Measurements from ENCODE around the gene MYH6. TPM values are rescaled to one million over a fixed set of nuclear protein-coding genes. Genes with fewer than 3 reads are reported as not detected.
A peak's percentile ranks its signal among the peaks of the same experiment; 100 is the strongest.

Gene MYH6
- total RNA-seq, 2 experiments from 2014 or later: 0.07 to 0.08 TPM

- H3K27ac Mint-ChIP-seq: no peak overlapping the region
- H3K4me1 Mint-ChIP-seq: no peaks in the 10 kb centered on the region
- ChIA-PET CTCF (interaction anchor here (3.1 kb wide), 1 partner anchor 11 kb away, joined by 12 read pairs; no protein-coding TSS in a partner anchor), POLR2A (no interaction called here)
- no peak overlapping the region for H3K4me3 Mint-ChIP-seq
- no peak for DNase-seq
- peaks cover 3% of the 10 kb centered on the region for H3K27me3 Mint-ChIP-seq
- H3K36me3 Mint-ChIP-seq (ENCODE audit: low read depth): no peaks in the 10 kb centered on the region
- H3K9me3 Mint-ChIP-seq: no peaks in the 10 kb centered on the region
Observed at GRCh38 chr14:23381871-23382270, 26.2 kb downstream of the MYH6 start.

GRCh38 chr14:23380976-23381375, 27.1 kb downstream of the MYH6 start:
- CTCF ChIA-PET: interaction anchor here (0.7 to 3.0 kb wide), 9 partner anchors 8 to 60 kb away, joined by 3 to 14 read pairs (median 5); partner anchors contain the start of gene PABPN1
- no peaks in the 10 kb centered on the region for H3K4me1 Mint-ChIP-seq
- no peaks in the 10 kb centered on the region for H3K36me3 Mint-ChIP-seq (ENCODE audit: low read depth)
- no peaks in the 10 kb centered on the region for H3K9me3 Mint-ChIP-seq
- H3K27me3 Mint-ChIP-seq: peaks cover 3% of the 10 kb centered on the region
- POLR2A ChIA-PET: no interaction called here
- no peak overlapping the region for H3K27ac Mint-ChIP-seq
- H3K4me3 Mint-ChIP-seq: no peak overlapping the region
- DNase-seq: no peak

GRCh38 chr14:23380197-23380914, 27.7 kb downstream of the MYH6 start:
- POLR2A ChIA-PET: no interaction called here
- Mint-ChIP-seq H3K27ac (no peak overlapping the region), H3K4me3 (no peak overlapping the region), H3K9me3 (no peaks in the 10 kb centered on the region), H3K27me3 (peaks cover 3% of the 10 kb centered on the region), H3K36me3 (ENCODE audit: low read depth) (no peaks in the 10 kb centered on the region), H3K4me1 (no peaks in the 10 kb centered on the region)
- DNase-seq: no peak
- CTCF ChIA-PET: interaction anchor here (0.6 to 3.0 kb wide), 20 partner anchors 9 to 260 kb away, joined by 3 to 14 read pairs (median 4); partner anchors contain the start of genes PABPN1 and SLC22A17

- Mint-ChIP-seq H3K27me3 (peaks cover 3% of the 10 kb centered on the region), H3K27ac (no peak overlapping the region), H3K36me3 (ENCODE audit: low read depth) (no peaks in the 10 kb centered on the region), H3K4me1 (no peaks in the 10 kb centered on the region), H3K9me3 (no peaks in the 10 kb centered on the region), H3K4me3 (no peak overlapping the region)
- POLR2A ChIA-PET: no interaction called here
- DNase-seq: peak; percentile 65
- CTCF ChIA-PET: interaction anchor here (0.6 to 3.0 kb wide), 22 partner anchors 10 to 311 kb away, joined by 3 to 14 read pairs (median 4); partner anchors contain the start of genes PABPN1 and SLC22A17
Observed at GRCh38 chr14:23379366-23380196, 28.5 kb downstream of the MYH6 start.

- ChIA-PET POLR2A (no interaction called here), CTCF (interaction anchor here (0.7 to 3.0 kb wide), 8 partner anchors 9 to 310 kb away, joined by 3 to 14 read pairs (median 4); partner anchors contain the start of gene SLC22A17)
- H3K4me3 Mint-ChIP-seq: no peak overlapping the region
- no peak overlapping the region for H3K27ac Mint-ChIP-seq
- DNase-seq: no peak
- no peaks in the 10 kb centered on the region for H3K4me1 Mint-ChIP-seq
- H3K36me3 Mint-ChIP-seq (ENCODE audit: low read depth): no peaks in the 10 kb centered on the region
- H3K27me3 Mint-ChIP-seq: peaks cover 3% of the 10 kb centered on the region
- no peaks in the 10 kb centered on the region for H3K9me3 Mint-ChIP-seq
Observed at GRCh38 chr14:23378612-23379220, 29.4 kb downstream of the MYH6 start.

- H3K27ac Mint-ChIP-seq: no peak overlapping the region
- CTCF ChIA-PET: interaction anchor here (0.6 to 3.0 kb wide), 5 partner anchors 8 to 905 kb away, joined by 3 to 14 read pairs (median 4); no protein-coding TSS in a partner anchor
- POLR2A ChIA-PET: no interaction called here
Observed at GRCh38 chr14:23377573-23378563, 30.2 kb downstream of the MYH6 start.

GRCh38 chr14:23377198-23377550, 30.9 kb downstream of the MYH6 start:
- Mint-ChIP-seq H3K9me3 (no peaks in the 10 kb centered on the region), H3K27me3 (peaks cover 3% of the 10 kb centered on the region), H3K36me3 (ENCODE audit: low read depth) (no peaks in the 10 kb centered on the region), H3K4me1 (peaks cover 3% of the 10 kb centered on the region), H3K4me3 (no peak overlapping the region), H3K27ac (no peak overlapping the region)
- POLR2A ChIA-PET: no interaction called here
- no peak for DNase-seq
- CTCF ChIA-PET: interaction anchor here (0.6 to 1.9 kb wide), 2 partner anchors 44 to 906 kb away, joined by 3 to 6 read pairs; no protein-coding TSS in a partner anchor

More at GRCh38 chr14:23377573-23378563, 30.2 kb downstream of the MYH6 start:
- no peak for DNase-seq
- Mint-ChIP-seq H3K9me3 (no peaks in the 10 kb centered on the region), H3K4me1 (no peaks in the 10 kb centered on the region), H3K27me3 (peaks cover 3% of the 10 kb centered on the region), H3K4me3 (no peak overlapping the region), H3K36me3 (ENCODE audit: low read depth) (no peaks in the 10 kb centered on the region)

- Mint-ChIP-seq H3K27me3 (peaks cover 3% of the 10 kb centered on the region), H3K9me3 (no peaks in the 10 kb centered on the region), H3K36me3 (ENCODE audit: low read depth) (no peaks in the 10 kb centered on the region), H3K27ac (no peak within 1 kb of the TSS), H3K4me3 (no peak within 1 kb of the TSS), H3K4me1 (peaks cover 5% of the 10 kb centered on the region)
- CTCF ChIA-PET: interaction anchor here (1.9 kb wide), 1 partner anchor 44 kb away, joined by 6 read pairs; no protein-coding TSS in a partner anchor
- POLR2A ChIA-PET: no interaction called here
- no peak for DNase-seq
Observed at GRCh38 chr14:23376482-23377197, 31.4 kb downstream of the MYH6 start, which contains the start of gene CMTM5. Gene CMTM5 (plus strand): TSS chr14:23377046. CDS start chr14:23377252, 206 bp downstream.

- no peak overlapping the region for H3K4me3 Mint-ChIP-seq
- H3K27me3 Mint-ChIP-seq: peaks cover 1% of the 10 kb centered on the region
- no peaks in the 10 kb centered on the region for H3K9me3 Mint-ChIP-seq
- CTCF ChIA-PET: interaction anchor here (1.9 kb wide), 1 partner anchor 45 kb away, joined by 6 read pairs; no protein-coding TSS in a partner anchor
- H3K4me1 Mint-ChIP-seq: peaks cover 5% of the 10 kb centered on the region
- no peaks in the 10 kb centered on the region for H3K36me3 Mint-ChIP-seq (ENCODE audit: low read depth)
- POLR2A ChIA-PET: no interaction called here
- H3K27ac Mint-ChIP-seq: no peak overlapping the region
- DNase-seq: no peak
Observed at GRCh38 chr14:23375527-23376251, 32.4 kb downstream of the MYH6 start.

GRCh38 chr14:23373041-23373440, 35.0 kb downstream of the MYH6 start:
- ChIA-PET CTCF (no interaction called here), POLR2A (no interaction called here)
- Mint-ChIP-seq H3K9me3 (no peaks in the 10 kb centered on the region), H3K27me3 (peaks cover 3% of the 10 kb centered on the region), H3K36me3 (ENCODE audit: low read depth) (no peaks in the 10 kb centered on the region), H3K4me3 (no peak overlapping the region), H3K4me1 (peaks cover 5% of the 10 kb centered on the region), H3K27ac (no peak overlapping the region)
- no peak for DNase-seq

GRCh38 chr14:23372509-23372908, 35.6 kb downstream of the MYH6 start, which contains the start of gene IL25:
Gene IL25 (plus strand): TSS chr14:23372809.
- no peak within 1 kb of the TSS for H3K4me3 Mint-ChIP-seq
- CTCF ChIA-PET: no interaction called here
- H3K4me1 Mint-ChIP-seq: peaks cover 5% of the 10 kb centered on the region

More at GRCh38 chr14:23372509-23372908, 35.6 kb downstream of the MYH6 start, which contains the start of gene IL25:
- Mint-ChIP-seq H3K27me3 (peaks cover 7% of the 10 kb centered on the region), H3K27ac (no peak within 1 kb of the TSS), H3K9me3 (no peaks in the 10 kb centered on the region), H3K36me3 (ENCODE audit: low read depth) (no peaks in the 10 kb centered on the region)
- POLR2A ChIA-PET: no interaction called here
- no peak for DNase-seq
